ENCODE data around the gene MYOM1.

DNA sequence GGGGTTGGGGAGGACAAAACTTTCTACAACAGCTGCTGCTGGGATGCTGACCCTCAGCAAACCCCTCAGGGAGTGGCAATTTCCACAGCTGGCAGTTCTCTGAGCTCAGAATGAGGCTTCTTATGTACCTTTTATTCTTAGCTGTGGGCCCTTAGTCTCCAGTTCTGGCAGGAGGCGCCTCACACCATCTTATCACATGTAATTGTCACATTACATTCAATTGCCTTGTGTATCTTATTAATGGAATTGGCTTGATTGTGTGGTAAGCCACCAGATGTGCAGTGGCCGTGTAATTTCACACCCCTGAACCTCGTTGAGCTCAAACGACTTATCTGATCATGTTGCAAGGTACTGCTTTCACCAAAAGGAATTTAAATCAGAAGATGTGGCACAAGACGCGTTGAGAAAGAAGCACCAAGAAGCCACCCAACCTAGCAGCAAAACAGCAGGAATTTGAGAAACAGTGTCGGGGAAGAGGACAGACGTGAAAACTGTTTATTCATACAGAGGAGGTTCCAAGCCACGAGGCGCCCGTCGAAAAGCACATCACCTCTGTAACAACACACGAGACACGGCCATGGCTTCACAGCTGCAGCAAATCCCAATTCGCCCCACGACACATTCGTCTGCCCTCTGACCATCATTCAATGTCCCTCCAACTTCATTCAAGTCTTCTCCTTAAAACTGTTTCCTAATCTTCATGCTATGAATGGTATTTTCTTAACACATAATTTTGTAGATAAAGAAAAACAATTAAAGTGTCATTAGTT lies 153.2 kb downstream of the MYOM1 start:
- TF ChIP-seq CTCF (IDR thresholded peaks at IDR 0.05) = no peak
- no peak for TF ChIP-seq POLR2A (IDR thresholded peaks at IDR 0.05)
